GM19239 (cell line): Measurements from ENCODE around the gene TNRC18.

Source experiments
- DNase-seq: peaks from one replicate; pipeline ENCODE4 v3.0.0; 2011; ENCODE audit warnings: low spot score; ENCODE audit not compliant: insufficient read length
- FAIRE-seq: peaks from 2 replicates; lab custom pipeline; 2011; peaks lifted over from hg19 to GRCh38; lab: Jason Lieb, UNC

TNRC18 gene

DNA sequence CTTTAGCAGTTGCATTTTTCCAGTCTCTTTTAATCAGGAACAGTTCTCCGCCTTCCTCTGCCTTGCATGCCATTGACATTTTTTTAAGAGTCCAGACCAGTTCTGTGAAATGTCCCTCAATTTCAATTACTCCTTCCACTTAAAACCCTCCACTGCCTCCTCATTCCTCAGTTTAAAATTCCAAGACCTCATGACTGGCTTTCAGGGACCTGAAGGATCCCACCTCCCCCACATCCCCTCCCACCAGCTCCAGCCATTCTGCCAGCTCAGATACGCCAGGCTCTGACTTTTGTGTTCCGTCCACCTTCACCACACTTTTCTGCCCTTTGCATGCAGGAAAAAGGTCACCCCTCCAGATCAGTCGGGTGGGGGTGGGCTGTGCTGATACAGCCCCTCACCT, 8.7 kb downstream of the TNRC18 start:
- DNase-seq (no peak), FAIRE-seq (no peak)

DNA sequence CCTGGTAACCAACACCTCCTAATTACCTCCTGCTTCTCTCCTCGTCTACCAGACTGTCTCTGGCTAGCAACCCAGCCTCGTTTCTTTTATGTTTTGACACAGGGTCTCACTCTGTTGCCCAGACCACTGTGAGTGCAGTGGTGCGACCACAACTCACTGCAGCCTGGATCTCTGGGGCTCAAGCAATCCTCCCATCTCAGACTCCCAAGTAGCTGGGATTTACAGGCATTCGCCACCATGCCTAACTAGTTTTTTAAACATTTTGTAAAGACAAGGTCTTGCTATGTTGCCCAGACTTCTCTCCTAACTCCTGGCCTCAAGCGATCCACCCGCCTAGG, 10.2 kb downstream of the TNRC18 start:
- FAIRE-seq (no peak), DNase-seq (no peak)

DNA sequence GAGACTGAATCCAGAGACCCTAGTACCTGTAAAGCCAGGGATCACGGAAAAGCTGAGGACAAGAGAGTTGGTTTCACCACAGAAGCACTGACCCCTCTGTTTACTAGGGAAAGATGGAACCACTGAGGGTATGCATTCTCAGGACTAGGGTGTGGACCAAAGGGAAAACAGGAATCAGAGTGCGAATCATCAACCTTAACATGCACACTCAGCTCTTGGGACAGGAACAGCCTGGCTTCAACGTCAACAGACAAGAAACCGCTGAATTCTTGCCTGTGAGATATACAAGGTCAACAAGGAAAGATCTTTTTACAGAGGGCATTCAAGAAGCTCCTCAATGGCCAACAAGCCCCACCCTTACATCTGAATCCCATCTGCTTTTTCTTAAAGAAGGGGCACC, 14.9 kb downstream of the TNRC18 start:
- FAIRE-seq (no peak), DNase-seq (no peak)

DNA sequence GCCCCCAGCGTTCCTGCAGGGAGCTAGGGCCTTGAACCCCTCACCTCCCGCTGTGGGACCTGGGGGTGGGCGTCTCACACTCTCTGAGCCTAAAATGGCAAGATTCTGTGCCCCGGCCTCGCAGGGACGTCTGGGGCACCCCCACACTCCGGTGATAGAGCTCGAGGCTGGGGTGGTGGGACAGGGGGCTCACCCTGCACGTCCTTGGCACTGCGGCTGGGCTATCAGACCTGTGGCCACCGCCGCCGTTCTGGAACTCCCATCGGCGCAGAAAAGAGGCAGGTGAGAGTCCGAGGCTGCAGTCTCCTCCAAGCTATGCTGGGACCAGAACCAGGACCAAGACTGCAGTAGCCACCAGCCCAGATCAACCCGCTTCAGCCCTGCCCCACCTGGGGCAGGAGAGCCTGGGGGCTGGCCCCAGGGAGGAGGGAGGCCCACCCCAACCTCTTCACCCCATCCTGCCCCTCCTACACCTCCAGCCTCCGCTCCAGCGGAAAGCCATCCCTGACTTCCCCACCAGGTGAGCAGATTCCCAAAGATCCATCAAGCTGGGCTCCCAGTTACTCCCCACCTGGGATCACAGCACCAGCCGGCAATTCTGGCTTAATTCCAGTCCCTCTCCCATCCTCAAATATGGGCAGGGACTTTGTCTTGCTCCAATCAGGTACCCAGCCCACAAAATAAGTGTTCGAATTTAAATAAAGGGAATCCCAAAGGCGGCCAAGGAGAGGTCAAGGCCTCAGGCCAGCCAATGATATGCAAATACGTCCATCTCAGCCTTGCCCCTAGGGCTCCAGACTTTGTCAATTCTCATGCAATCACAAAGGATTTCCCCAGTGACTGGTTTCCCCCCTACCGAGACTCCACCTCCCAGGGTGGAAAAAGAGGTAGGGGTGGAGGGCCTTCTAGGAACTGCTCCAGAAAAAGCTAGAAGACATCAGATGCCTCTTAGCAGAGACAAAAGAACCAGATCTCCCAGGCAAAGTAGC, 16.4 kb downstream of the TNRC18 start:
- FAIRE-seq (no peak), DNase-seq (no peak)

DNA sequence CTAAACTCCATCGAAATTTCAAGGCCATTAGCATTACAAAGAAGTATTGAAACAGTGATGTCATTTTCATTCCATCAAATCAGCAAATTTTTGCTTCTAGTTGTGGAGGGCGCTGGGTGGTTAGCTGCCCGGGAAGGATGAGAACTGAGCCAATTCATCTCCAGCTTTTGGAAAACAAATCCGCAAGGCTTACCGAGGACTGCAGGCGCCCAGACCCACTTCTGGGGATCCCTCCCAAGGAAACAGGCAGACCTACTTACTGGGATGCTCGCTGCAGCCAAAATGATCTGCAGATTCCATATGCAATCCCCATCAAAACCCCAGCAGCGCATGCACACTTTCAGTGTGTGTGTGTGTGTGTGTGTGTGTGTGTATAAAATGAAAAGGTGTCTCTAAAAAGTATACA, 19.2 kb downstream of the TNRC18 start:
- FAIRE-seq, result no peak
- no peak for DNase-seq

DNA sequence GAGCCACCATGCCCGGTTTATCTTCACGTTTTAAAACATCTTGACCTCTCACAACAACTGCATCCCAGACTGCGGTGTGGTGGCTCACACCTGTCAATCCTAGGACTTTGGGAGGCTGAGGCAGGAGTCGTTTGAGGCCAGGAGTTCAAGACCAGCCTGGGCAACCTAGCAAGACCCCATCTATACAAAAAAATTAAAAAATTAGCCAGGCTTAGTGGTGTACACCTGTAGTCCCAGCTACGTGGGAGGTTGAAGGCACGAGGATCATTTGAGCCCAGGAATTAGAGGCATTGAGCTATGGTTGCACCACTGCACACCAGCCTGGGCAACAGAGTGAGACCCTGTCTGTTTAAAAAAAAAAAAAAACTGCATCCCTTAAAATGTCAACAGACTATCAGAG, 20.2 kb downstream of the TNRC18 start:
- DNase-seq (no peak), FAIRE-seq (no peak)

DNA sequence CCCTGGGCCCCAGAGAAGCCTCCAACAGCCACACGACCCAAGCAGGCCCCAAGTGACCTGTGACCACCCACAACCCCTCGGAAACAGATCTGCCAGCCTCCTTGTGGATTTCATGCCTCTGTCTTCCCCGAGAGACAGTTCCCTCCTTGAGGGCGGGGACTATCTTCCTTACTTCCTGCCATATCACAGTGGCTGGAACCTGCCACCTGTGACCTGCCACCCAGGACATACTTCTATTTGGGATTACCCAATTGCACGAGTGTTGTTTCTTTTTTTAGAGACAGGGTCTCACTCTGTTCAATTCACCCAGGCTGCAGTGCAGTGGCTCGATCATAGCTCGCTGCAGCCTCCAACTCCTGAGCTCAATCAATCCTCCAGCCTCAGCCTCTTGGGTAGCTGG, 25.9 kb downstream of the TNRC18 start:
- FAIRE-seq (peak; percentile 87), DNase-seq (no peak)

DNA sequence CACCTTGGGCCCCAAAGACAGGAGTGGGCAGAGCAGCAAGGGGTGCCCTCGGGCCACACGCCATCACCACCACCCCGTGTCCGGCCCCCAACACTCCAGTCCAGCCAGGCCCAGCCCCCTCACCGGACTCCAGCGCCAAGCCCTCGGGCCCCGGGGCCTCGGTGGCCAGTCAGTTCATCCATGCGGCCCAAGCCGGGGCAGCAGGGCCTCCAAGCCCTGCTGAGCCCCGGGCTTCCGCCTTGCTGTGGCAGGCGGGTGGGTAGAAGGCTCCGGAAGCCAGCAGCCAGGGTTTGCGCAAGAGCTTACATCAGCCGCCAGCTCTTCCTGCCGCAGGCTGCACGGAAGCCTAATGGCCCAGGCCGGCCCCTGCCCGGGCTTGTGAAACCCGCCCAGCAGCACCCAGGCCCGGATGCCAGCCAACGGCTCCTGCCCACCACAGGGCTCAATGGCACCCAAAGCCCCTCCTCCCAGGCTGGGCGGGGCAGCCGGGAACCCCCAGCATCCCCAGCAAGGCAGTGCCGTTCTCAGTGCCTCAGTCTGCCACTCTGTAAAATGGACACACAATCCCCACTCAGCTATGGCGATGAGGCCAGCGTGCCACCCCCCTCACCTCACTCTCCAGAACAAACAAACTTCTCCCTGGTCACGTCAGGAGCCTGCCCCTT, 26.5 kb downstream of the TNRC18 start:
- no peak for FAIRE-seq
- peak; percentile 100 for DNase-seq

DNA sequence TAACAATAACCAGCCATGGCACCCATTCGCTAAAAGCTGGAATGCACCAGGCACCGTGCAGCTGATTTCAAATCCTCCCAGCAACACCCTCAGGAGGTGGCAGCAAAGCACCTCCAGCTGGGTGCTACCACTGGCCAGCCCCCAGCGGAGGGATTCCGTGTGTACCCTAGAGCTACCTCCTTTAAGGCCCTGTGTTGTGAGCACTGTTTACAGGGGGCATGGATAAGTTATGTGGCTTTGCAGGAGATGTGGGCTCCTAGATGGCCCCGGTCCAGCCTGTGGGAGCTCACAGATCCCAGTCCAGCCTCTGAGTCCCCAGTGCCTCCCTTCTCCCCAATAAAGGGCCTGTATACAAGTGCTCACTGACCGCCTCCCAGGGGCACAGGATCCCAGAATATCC, 27.1 kb downstream of the TNRC18 start:
- FAIRE-seq, result no peak

DNA sequence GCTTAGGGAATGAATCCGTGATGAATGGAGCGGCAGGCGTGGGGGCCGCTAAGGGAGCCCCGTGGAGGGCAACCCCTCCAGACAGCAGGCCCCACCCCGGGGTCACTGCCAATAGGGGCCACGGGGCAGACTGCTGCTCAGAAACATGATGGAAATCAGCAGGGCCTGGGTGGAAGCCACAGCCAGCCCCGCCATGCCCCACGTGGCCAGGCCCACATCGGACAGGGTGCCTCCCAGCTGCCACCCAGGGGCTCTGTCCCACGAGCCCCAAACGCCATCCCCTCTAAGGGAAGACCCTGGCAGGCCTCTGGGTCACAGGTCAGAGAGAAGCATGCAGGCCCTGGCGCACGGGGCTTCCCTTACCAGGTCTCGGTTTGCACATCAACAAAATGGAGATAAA, 28.4 kb downstream of the TNRC18 start:
- no peak for DNase-seq
- no peak for FAIRE-seq

More for the DNA sequence above, 27.1 kb downstream of the TNRC18 start:
- peak; percentile 89 for DNase-seq

DNA sequence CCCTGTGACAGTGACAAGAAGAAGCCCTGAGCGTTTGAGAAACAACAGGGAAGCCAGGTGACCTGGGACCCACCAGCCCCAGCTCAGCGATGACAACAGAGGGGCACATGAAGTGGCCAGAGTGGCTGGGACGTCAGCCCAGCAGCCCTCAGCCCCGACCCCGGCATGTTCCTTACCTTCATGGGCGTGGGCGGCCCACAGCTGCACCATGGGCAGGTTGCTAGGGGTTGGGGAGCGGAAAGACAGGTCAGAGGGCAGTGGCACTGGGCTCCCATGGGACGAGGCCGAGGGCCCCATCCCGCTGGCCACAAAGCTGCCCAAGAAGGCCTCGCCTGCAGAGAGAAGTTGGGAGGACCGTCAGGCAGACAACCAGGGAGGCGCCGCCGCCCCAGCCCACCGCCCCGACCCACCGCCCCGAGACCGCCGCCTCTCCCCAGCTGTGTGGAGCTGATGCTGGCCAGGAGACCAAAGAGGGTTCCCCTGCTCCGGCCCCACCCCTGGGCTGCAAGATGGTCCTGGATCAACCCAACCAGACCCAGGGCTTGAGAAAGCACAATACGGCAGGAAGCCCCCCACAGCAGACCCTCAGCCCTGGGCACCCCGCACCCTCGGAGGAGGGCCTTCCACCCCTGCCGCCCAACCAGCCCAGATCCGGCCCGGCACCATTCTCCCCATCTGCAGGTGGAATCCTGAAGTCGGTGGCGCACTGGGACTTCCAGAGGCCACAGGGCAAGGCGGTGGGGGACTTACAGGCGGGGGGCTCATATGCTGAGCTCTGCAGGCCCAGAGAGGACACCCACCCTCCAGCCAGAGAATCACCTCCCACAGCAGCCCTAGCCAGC, 29.1 kb downstream of the TNRC18 start:
- no peak for DNase-seq
- no peak for FAIRE-seq

DNA sequence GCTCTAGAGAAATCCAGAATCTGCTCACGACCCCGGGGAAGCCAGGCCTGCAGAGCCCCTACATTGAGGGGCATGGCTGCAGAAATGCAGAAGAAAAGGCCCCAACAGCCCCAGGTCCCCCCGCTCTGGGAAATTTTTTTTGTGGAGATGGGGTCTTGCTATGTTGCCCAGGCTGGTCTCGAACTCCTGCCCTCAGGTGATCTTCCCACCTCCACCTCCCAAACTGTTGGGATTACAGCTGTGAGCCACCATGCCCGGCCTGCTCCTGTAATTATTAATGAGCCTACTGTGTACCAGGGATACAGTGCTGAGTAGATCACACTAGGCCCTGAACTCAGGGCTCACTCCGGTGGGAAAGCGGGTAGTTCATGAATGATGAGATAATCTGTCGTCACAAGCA, 29.9 kb downstream of the TNRC18 start:
- DNase-seq, result no peak
- no peak for FAIRE-seq

DNA sequence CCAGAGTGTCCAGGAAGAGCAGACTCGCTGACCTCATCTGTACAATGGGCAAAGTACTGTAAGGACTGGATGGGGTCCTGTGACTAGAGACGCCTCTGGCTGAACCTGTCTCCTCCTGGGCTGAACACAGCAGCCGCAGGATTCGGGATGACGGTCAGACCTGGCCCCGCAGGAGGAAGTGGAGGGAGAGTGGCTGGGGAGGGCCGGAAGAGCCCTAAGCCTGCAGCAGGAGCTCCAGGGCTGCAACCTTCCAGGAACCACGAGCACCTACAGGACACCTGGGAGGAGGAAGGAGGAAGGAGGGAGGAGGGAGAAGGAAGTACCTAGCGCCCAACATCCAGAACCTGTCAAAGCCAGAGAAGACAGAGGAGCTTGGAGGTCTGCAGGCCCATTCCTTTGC, 30.3 kb downstream of the TNRC18 start:
- FAIRE-seq, result no peak
- DNase-seq, result no peak

DNA sequence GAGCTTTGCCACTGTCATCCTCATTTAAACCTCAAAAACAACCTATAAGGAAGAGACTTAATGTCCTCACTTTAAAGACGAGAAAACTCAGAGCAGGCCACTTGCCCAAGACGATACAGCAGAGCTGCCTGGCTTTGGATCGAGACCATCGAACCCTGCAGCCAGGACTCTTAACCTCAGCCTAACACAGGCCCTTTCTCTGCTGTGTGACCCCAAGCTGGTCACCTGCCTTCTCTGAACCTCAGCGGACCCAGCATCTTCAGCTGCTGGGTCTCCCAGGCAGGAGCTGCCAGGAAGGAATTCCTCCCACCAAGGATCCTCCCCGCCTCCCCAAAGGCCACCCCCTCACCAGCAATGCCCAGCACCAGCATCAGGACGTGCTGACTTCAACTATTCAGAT, 32.7 kb downstream of the TNRC18 start:
- FAIRE-seq (no peak), DNase-seq (no peak)

DNA sequence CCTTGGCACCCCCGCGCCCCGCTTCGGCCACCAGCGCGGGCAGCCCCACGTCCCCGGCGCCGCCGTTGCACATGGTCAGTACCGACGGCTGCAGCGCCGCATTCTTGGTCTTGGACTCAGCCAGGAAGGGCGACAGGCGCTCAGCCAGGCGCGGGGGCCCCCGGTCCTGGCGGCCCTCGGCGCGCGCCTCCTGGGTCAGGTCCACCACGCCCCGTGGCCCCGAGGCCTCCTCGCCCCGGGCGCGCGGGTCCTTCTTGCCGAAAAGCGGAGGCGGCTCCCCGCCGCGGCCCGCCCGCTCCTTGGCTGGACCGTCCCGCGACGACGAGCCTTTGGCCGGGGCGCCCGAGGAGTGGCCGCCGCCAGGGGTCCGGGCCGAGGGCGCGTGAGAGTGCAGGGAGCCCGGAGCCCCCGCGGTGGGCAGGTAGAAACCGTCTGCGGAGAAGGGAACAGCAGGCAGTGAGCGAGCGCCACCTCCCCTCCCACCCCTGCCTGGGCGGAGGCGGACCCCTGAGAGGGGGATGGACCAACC, 34.7 kb downstream of the TNRC18 start:
- FAIRE-seq (no peak), DNase-seq (no peak)

DNA sequence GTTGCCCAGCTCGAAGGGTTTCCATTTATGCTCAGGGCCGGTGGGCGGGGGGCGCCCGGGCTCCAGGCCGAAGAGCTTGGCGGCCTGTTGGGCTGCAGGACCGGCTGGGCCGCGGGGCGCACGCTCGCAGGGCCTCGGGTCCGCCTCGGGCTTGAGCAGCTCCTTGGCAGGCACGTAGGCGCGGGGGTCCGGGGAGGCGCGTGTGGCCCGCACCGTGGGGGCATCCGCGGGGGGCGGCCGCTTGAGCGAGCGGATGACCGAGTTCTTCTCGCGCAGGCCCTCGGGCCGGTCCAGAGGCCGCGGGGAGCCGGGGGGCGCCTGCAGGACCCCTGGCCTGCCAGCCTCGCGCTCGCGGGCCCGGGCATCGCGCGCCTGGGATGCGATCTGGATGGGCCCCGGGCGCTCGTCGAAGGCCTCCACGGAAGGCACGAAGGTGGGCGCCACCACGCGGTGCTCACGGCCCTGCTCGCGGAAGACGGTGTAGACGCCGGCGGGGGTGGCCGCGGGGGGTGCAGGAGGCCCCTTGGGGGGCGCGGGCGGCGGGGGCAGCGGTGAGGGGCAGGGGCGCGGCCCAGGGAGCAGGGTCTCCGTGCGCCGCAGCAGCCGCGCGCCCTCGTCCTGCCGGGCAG, 35.2 kb downstream of the TNRC18 start:
- FAIRE-seq (no peak), DNase-seq (no peak)

DNA sequence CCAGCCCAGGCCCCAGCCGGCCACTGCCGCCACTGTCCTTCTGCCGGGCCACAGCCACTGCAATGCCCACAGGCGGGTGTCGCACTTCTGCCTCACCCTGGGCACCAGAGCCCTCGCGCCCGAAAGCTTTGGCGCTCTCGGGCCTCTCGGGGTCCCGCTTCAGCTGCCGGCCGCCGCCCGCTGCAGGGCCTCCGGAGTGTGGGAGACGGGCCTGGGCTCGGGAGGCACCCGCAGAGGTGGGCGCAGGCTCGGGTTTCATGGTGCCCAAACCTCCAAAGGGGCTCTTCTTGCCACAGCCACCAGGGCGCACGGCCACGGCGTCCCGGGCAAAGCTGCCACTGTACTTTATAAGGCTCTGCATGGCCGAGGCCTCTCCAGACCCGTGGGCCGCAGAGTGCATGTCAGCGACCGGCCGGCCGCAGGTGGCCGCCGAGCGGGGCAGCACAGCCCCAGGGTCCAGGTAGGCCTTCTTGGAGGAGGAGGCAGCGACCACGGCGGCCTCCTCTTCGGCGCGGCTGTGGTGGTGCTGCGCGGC, 35.9 kb downstream of the TNRC18 start:
- FAIRE-seq (no peak), DNase-seq (no peak)

DNA sequence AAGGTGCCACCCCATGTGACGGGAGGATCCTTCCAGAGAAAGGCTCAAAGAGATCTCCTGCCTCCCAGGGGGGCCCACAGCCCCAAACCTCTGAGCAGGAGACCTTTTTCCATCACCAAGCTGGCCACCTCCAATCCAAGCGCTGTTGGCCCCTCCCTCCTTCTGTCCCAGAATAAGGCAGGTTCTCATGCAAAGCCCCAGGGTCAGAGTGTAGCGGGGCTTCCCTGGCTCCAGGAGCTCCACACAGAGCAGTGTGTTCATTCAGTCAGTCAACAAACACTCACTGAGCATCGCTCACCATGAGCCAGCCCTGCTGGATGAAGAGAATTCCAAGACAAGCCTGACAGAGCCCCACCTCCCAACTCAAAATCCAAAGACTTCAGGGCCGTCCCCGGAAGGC, 39.0 kb downstream of the TNRC18 start:
- DNase-seq (no peak), FAIRE-seq (no peak)

DNA sequence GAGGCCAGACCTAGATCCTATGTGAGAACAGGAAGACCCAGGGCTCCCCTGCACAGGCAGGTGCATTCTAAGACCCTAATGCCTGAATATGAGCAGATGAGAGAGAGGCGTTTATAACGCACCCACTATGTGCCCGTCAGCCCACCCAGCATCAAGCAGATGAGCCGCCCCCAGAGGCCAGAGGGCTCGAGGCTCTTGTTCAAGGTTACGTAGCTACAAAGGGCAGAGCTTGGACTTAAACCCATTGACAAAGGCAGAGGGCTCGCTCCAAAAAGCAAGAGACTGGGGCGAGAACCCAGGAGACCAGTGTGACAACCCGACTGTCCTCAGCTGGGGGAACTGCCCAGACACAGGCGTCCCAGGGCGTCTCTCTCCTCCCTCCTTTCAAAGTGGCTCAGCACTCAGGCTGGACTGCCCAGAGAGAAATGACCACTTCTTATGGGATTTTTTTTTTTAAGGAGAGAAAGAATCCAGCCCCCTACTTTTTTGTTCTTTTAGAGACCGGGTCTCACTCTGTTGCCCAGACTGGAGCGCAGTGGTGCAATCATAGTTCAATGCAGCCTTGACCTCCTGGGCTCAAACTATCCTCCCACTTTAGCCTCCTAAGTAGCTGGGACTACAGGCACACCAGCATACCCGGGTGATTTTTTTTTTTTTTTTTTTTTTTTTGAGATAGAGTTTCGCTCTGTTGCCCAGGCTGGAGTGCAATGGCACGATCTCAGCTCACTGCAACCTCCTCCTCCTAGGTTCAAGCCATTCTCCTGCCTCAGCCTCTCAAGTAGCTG, 40.1 kb downstream of the TNRC18 start:
- no peak for DNase-seq
- FAIRE-seq, result no peak
